ENCODE results near the gene VENTX. TPM values are rescaled to one million over a fixed set of nuclear protein-coding genes. Genes with fewer than 3 reads are reported as not detected.
"Not testable (repeated sequence)": the region's sequence is repeated elsewhere in the genome, so short reads cannot be mapped to it uniquely, and the experiment has no call there.

Gene VENTX
- total RNA-seq, 1 donor from 2014 or later: 0.13 TPM

GRCh38 chr10:133217800-133218589, 19.7 kb upstream of the VENTX start:
- TF ChIP-seq CTCF (IDR thresholded peaks at IDR 0.05): no peak
- no peaks in the 10 kb centered on the region for H3K36me3 Mint-ChIP-seq (ENCODE audit: low read depth)
- H3K9me3 Mint-ChIP-seq: no peaks in the 10 kb centered on the region
- ATAC-seq (ENCODE audit: low read depth) (no peak), DNase-seq (no peak)
- CTCF ChIA-PET: no interaction called here
- peaks cover 12% of the 10 kb centered on the region for H3K27me3 Mint-ChIP-seq
- POLR2A ChIA-PET: no interaction called here
- no peak overlapping the region for H3K4me3 Mint-ChIP-seq
- H3K4me1 Mint-ChIP-seq: no peaks in the 10 kb centered on the region
- intact Hi-C loops (cut with micrococcal nuclease): no loop called here
- H3K27ac Mint-ChIP-seq: no peak overlapping the region

- intact Hi-C loops (cut with micrococcal nuclease): no loop called here
- ChIA-PET CTCF (no interaction called here), POLR2A (no interaction called here)
- H3K4me3 Mint-ChIP-seq: no peak overlapping the region
- no peak for DNase-seq
- no peaks in the 10 kb centered on the region for H3K36me3 Mint-ChIP-seq (ENCODE audit: low read depth)
- H3K27ac Mint-ChIP-seq: no peak overlapping the region
- no peak for TF ChIP-seq CTCF (IDR thresholded peaks at IDR 0.05)
- no peaks in the 10 kb centered on the region for H3K9me3 Mint-ChIP-seq
- no peaks in the 10 kb centered on the region for H3K4me1 Mint-ChIP-seq
- peaks cover 12% of the 10 kb centered on the region for H3K27me3 Mint-ChIP-seq
- no peak for ATAC-seq (ENCODE audit: low read depth)
These were observed 18.8 kb upstream of the VENTX start for GRCh38 chr10:133218891-133219290.

GRCh38 chr10:133219782-133220181, 17.9 kb upstream of the VENTX start:
- POLR2A ChIA-PET: no interaction called here
- intact Hi-C loops (cut with micrococcal nuclease): no loop called here
- Mint-ChIP-seq H3K4me1 (no peaks in the 10 kb centered on the region), H3K36me3 (ENCODE audit: low read depth) (no peaks in the 10 kb centered on the region), H3K27ac (no peak overlapping the region), H3K4me3 (no peak overlapping the region), H3K9me3 (no peaks in the 10 kb centered on the region), H3K27me3 (peaks cover 17% of the 10 kb centered on the region)
- DNase-seq: no peak
- CTCF ChIA-PET: no interaction called here
- ATAC-seq (ENCODE audit: low read depth): no peak
- TF ChIP-seq CTCF (IDR thresholded peaks at IDR 0.05): no peak

- Mint-ChIP-seq H3K27ac (no peak overlapping the region), H3K4me3 (no peak overlapping the region), H3K9me3 (no peaks in the 10 kb centered on the region), H3K27me3 (peaks cover 20% of the 10 kb centered on the region), H3K36me3 (ENCODE audit: low read depth) (no peaks in the 10 kb centered on the region), H3K4me1 (peaks cover 10% of the 10 kb centered on the region)
- DNase-seq (no peak), ATAC-seq (ENCODE audit: low read depth) (no peak)
- ChIA-PET POLR2A (no interaction called here), CTCF (no interaction called here)
- no peak for TF ChIP-seq CTCF (IDR thresholded peaks at IDR 0.05)
- intact Hi-C loops (cut with micrococcal nuclease): no loop called here
These were observed 16.3 kb upstream of the VENTX start for GRCh38 chr10:133221331-133221730.

GRCh38 chr10:133221756-133222155, 15.9 kb upstream of the VENTX start:
- Mint-ChIP-seq H3K4me1 (peaks cover 11% of the 10 kb centered on the region), H3K27me3 (peaks cover 24% of the 10 kb centered on the region)
- DNase-seq; H3K4me3 Mint-ChIP-seq; intact Hi-C loops (cut with micrococcal nuclease); ATAC-seq (ENCODE audit: low read depth); H3K9me3 Mint-ChIP-seq; CTCF ChIA-PET; POLR2A ChIA-PET; H3K36me3 Mint-ChIP-seq (ENCODE audit: low read depth); H3K27ac Mint-ChIP-seq: not testable (repeated sequence)

GRCh38 chr10:133224076-133224475, 13.6 kb upstream of the VENTX start:
- Mint-ChIP-seq H3K27me3 (peaks cover 39% of the 10 kb centered on the region), H3K9me3 (no peaks in the 10 kb centered on the region), H3K36me3 (ENCODE audit: low read depth) (no peaks in the 10 kb centered on the region), H3K4me1 (peaks cover 13% of the 10 kb centered on the region), H3K27ac (no peak overlapping the region), H3K4me3 (no peak overlapping the region)
- intact Hi-C loops (cut with micrococcal nuclease): no loop called here
- ChIA-PET POLR2A (no interaction called here), CTCF (no interaction called here)
- TF ChIP-seq CTCF (IDR thresholded peaks at IDR 0.05): no peak
- DNase-seq (no peak), ATAC-seq (ENCODE audit: low read depth) (no peak)

All from activated B cell treated with CpG ODN at 0.5 μM for 24 hours (primary cell).